Hepatocyte (in vitro differentiated cells): ENCODE data around the gene GAS2. TPM values are rescaled to one million over a fixed set of nuclear protein-coding genes. Genes with fewer than 3 reads are reported as not detected.

Experiments
- DNase-seq: peaks from one replicate; pipeline ENCODE4 v3.0.0-alpha.2; 2016; ENCODE audit warnings: low spot score
- H2AFZ ChIP-seq: fragments of 200-600 bp; sonication (generic); 2 replicates; pipeline ENCODE4 v1.6.0; 2016; ENCODE audit warnings: antibody characterized with exemption, mild to moderate bottlenecking
- H3K27ac ChIP-seq: fragments of 200-600 bp; sonication (generic); 2 replicates; pipeline ENCODE4 v1.5.1; 2016; ENCODE audit warnings: mild to moderate bottlenecking
- H3K27me3 ChIP-seq: fragments of 200-600 bp; sonication (generic); 2 replicates; pipeline ENCODE4 v1.6.1; 2016
- H3K36me3 ChIP-seq: fragments of 200-600 bp; sonication (generic); replicated peaks from 2 replicates; pipeline ENCODE4 v1.5.1; 2016; ENCODE audit warnings: low read depth; ENCODE audit not compliant: insufficient read depth
- H3K4me1 ChIP-seq: fragments of 200-600 bp; sonication (generic); 2 replicates; pipeline ENCODE4 v1.5.1; 2016; ENCODE audit warnings: mild to moderate bottlenecking, moderate library complexity; ENCODE audit not compliant: insufficient read depth
- H3K4me2 ChIP-seq: fragments of 200-600 bp; sonication (generic); 2 replicates; pipeline ENCODE4 v1.6.0; 2016
- H3K4me3 ChIP-seq: fragments of 200-600 bp; sonication (generic); 2 replicates; pipeline ENCODE4 v1.5.1; 2016; ENCODE audit warnings: mild to moderate bottlenecking
- H3K79me2 ChIP-seq: fragments of 200-600 bp; sonication (generic); 2 replicates; pipeline ENCODE4 v1.6.0; 2017; ENCODE audit warnings: mild to moderate bottlenecking
- H3K9me2 ChIP-seq: fragments of 200-600 bp; sonication (generic); replicated peaks from 2 replicates; pipeline ENCODE4 v1.6.0; 2017; ENCODE audit warnings: mild to moderate bottlenecking; ENCODE audit not compliant: insufficient read depth
- H3K9me3 ChIP-seq: fragments of 200-600 bp; sonication (generic); 2 replicates; pipeline ENCODE4 v1.5.1; 2016; ENCODE audit warnings: low read depth, mild to moderate bottlenecking
- H4K20me1 ChIP-seq: fragments of 200-600 bp; sonication (generic); 2 replicates; pipeline ENCODE4 v1.6.0; 2016; ENCODE audit warnings: mild to moderate bottlenecking; ENCODE audit not compliant: insufficient read depth, poor library complexity, severe bottlenecking
- CTCF ChIP-seq: fragments of 200-600 bp; sonication (generic); IDR thresholded peaks from 2 replicates; pipeline ENCODE4 v1.5.1; 2016; ENCODE audit warnings: antibody characterized with exemption, mild to moderate bottlenecking; ENCODE audit not compliant: poor library complexity
- EZH2 ChIP-seq: fragments of 200-600 bp; sonication (generic); IDR thresholded peaks from 2 replicates; pipeline ENCODE4 v1.6.1; 2016; ENCODE audit warnings: antibody characterized with exemption, mild to moderate bottlenecking, borderline replicate concordance
- EZH2phosphoT487 ChIP-seq: fragments of 200-600 bp; sonication (generic); IDR thresholded peaks from one replicate; pipeline ENCODE4 v1.6.1; 2018; ENCODE audit warnings: antibody characterized with exemption, mild to moderate bottlenecking, low read depth, moderate library complexity; ENCODE audit not compliant: unreplicated experiment, severe bottlenecking
- WGBS: methylation state at CpG from one replicate; pipeline ENCODE4 v1.1.6; 2016; ENCODE audit warnings: low lambda C conversion rate; ENCODE audit errors: missing lambda C conversion rate; 5-methylcytosine and 5-hydroxymethylcytosine counted together
- polyA plus RNA-seq: library from polyadenylated mRNA; unstranded; fragments of >200 nt; fragmentation: Nextera tagmentation; extraction: Ambion mirVana; gene quantifications from 2 replicates; pipeline ENCODE4 v1.2.1, GENCODE V29; 2016
- total RNA-seq: library from RNA; depleted of rRNA; stranded (reverse); fragments of >200 nt; gene quantifications from 2 replicates; pipeline ENCODE4 v1.2.3, GENCODE V29; 2014

Gene GAS2
- total and polyA plus RNA-seq, 2 experiments from 2014 or later: 13.3 to 37.0 TPM

- H3K4me1 ChIP-seq: peaks cover 6% of the 10 kb centered on the region
Measured at GRCh38 chr11:22728600-22729389, 62.4 kb downstream of the GAS2 start.

GRCh38 chr11:22730319-22730718 is 63.9 kb downstream of the GAS2 start:
- peak; percentile 11 for DNase-seq
- no peaks in the 10 kb centered on the region for H3K79me2 ChIP-seq
- H3K4me2 ChIP-seq: no peak overlapping the region
- no peak overlapping the region for H3K4me3 ChIP-seq
- no peaks in the 10 kb centered on the region for H3K27me3 ChIP-seq
- no peaks in the 10 kb centered on the region for H3K9me2 ChIP-seq
- peaks cover 2% of the 10 kb centered on the region for H3K4me1 ChIP-seq
- H3K27ac ChIP-seq: no peak overlapping the region
- WGBS: 32% methylated on average over 1 of the region's 1 CpG
- no peaks in the 10 kb centered on the region for H4K20me1 ChIP-seq
- TF ChIP-seq EZH2 (no peak), CTCF (peak; percentile 29)
- no peak overlapping the region for H2AFZ ChIP-seq
- H3K36me3 ChIP-seq: no peaks in the 10 kb centered on the region
- no peaks in the 10 kb centered on the region for H3K9me3 ChIP-seq

More at GRCh38 chr11:22728600-22729389, 62.4 kb downstream of the GAS2 start:
- Histone ChIP-seq H3K9me2 (no peaks in the 10 kb centered on the region), H3K9me3 (no peaks in the 10 kb centered on the region), H3K4me2 (no peak overlapping the region), H3K27me3 (no peaks in the 10 kb centered on the region), H3K36me3 (no peaks in the 10 kb centered on the region), H4K20me1 (no peaks in the 10 kb centered on the region), H3K4me3 (no peak overlapping the region), H2AFZ (no peak overlapping the region), H3K27ac (no peak overlapping the region), H3K79me2 (no peaks in the 10 kb centered on the region)
- DNase-seq: no peak
- whole genome bisulfite sequencing: 48% methylated on average over 3 of the region's 3 CpGs
- no peak for TF ChIP-seq EZH2
- TF ChIP-seq CTCF: no peak
- TF ChIP-seq EZH2phosphoT487: no peak

GRCh38 chr11:22732588-22732987 is 66.2 kb downstream of the GAS2 start:
- H3K4me3 ChIP-seq: no peak overlapping the region
- no peaks in the 10 kb centered on the region for H3K79me2 ChIP-seq
- no peaks in the 10 kb centered on the region for H3K9me2 ChIP-seq
- no peaks in the 10 kb centered on the region for H4K20me1 ChIP-seq
- 92% methylated on average over 2 of the region's 2 CpGs for WGBS
- TF ChIP-seq EZH2phosphoT487: no peak
- no peak for TF ChIP-seq CTCF
- no peak for TF ChIP-seq EZH2
- no peak overlapping the region for H3K27ac ChIP-seq
- no peaks in the 10 kb centered on the region for H3K36me3 ChIP-seq
- H3K4me1 ChIP-seq: no peaks in the 10 kb centered on the region
- H3K4me2 ChIP-seq: no peak overlapping the region
- H3K27me3 ChIP-seq: no peaks in the 10 kb centered on the region
- DNase-seq: no peak
- H2AFZ ChIP-seq: no peak overlapping the region
- no peaks in the 10 kb centered on the region for H3K9me3 ChIP-seq
